Measurements from ENCODE around the gene HOXC13.

- TF ChIP-seq CTCF (IDR thresholded peaks at IDR 0.05) (no peak), POLR2AphosphoS5 (IDR thresholded peaks at IDR 0.05) (no peak), POLR2A (IDR thresholded peaks at IDR 0.05) (no peak)
Observed at GRCh38 chr12:53982648-53983567, 44.3 kb downstream of the HOXC13 start.

Data from prostate gland (tissue), 2 donors.